ENCODE measurements around the gene POSTN.
A peak's percentile ranks its signal among the peaks of the same experiment; 100 is the strongest.

POSTN gene, protein sequence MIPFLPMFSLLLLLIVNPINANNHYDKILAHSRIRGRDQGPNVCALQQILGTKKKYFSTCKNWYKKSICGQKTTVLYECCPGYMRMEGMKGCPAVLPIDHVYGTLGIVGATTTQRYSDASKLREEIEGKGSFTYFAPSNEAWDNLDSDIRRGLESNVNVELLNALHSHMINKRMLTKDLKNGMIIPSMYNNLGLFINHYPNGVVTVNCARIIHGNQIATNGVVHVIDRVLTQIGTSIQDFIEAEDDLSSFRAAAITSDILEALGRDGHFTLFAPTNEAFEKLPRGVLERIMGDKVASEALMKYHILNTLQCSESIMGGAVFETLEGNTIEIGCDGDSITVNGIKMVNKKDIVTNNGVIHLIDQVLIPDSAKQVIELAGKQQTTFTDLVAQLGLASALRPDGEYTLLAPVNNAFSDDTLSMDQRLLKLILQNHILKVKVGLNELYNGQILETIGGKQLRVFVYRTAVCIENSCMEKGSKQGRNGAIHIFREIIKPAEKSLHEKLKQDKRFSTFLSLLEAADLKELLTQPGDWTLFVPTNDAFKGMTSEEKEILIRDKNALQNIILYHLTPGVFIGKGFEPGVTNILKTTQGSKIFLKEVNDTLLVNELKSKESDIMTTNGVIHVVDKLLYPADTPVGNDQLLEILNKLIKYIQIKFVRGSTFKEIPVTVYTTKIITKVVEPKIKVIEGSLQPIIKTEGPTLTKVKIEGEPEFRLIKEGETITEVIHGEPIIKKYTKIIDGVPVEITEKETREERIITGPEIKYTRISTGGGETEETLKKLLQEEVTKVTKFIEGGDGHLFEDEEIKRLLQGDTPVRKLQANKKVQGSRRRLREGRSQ

DNA sequence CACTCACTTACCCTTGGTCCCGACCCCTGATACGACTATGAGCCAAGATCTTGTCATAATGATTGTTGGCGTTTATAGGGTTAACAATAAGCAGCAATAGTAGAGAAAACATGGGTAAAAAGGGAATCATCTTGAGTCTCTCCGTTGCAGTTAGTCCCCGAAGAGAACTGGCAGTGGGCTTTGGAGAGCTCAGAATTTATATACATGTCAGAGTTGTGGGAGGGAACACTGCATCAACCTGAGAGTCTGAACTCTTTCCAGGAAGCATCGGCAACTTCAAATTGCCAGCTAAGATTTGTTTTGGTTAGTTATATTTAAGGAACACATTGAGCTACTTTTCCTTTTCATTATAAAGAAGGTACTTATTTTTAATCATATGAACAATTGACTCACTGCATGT is at the start of gene POSTN:
Gene POSTN, minus strand, starts transcription at position 172 of the 400 bp plus-strand sequence. Its CDS starts 42 bp downstream, at position 130.
- DNase-seq (ENCODE audit: low read depth) = peak; percentile 23

DNA sequence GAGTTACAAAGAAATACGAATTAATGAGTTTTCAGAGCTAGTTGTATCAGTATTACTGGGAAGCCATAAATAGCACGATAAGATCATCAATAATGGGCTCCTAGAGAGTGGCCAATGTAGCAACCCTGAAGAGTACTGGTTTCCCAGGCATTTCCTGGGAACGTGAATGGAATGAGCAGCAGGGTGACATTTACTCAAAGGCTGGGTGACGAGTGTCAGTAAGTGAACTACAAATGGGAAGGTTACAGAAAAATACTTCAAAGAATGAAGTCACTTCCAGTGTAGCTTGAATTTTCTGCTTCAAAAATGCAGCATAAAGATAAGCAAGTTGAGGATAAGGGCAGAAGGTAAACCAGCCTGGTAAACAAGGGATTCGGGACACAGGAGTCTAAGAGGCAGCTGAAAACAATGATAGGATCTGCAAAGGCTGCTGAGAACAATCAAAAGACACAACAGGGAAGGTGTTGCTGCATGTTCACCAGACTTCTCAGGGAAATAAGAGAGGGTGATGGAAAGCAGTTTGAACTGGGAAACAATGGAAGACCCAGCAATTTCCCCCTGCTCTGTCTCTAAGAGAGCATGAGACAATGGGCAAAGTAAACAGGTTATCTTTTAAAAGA is 48.6 kb upstream of the POSTN start:
- DNase-seq (ENCODE audit: low read depth) = peak; percentile 32

DNA sequence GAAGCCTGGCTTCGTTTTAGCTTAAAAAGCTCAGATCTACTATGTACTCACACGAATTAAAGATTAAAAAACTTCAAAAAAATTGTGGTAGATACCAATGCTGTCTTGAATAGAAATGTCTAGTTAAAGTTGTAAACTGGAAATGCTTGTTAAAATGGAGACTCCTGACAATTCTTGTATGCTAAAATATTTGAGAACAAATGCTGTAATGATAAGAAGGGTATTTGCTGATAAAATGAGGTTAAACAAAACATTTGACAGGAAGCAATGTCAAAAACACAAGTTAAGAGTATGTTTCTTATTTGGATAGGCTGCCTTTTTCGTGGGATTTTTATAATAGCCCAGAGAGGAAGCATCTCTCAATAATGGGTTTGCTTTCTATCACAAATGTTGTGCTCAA is 48.0 kb upstream of the POSTN start:
- no peak for DNase-seq (ENCODE audit: low read depth)

DNA sequence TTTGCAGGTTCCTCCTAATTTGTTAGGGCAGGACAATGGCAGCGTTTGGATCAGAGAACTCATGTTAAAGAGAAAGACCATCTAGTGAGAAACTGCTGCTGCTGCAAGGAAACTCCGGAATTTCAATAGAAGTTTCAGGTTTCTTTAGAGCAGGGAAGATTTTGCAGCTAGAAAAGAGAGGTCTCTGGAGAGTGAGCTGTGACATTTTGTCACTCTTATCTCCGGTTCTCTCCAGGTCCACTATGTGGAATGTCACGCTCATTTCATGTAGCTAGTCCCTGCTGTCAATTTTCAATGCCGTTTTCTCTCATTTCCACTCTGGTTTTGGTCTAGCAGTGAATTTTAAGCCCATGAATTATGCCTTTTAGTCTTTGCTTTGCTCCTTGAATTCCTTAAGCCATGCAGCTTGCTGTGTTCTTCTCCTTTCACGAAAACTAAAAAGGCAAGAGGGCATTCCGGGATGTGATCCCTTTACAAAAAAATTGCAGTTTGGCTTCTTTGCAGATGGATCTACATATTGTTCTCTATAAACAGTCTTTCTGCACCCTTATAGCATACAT is 46.7 kb upstream of the POSTN start:
- DNase-seq (ENCODE audit: low read depth) = no peak

DNA sequence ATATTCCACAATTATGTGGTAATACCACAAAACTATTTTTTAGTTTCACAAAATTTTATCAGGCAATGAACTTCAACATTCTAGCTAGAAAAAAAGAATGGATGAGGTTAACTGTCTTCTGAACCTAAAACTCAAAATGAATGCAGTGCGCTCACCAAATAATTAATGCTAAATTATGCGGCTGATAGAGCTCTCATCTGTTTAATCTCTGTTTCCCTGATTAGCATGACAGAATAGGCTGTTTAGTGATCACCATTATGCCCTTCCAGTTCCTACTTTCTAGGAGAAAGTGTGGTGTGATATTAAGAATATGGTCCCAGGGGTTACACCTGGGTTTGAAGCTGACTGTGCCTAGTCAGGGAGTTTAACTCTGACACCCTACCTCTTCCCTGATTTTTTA is 42.8 kb upstream of the POSTN start:
- DNase-seq (ENCODE audit: low read depth) = no peak

DNA sequence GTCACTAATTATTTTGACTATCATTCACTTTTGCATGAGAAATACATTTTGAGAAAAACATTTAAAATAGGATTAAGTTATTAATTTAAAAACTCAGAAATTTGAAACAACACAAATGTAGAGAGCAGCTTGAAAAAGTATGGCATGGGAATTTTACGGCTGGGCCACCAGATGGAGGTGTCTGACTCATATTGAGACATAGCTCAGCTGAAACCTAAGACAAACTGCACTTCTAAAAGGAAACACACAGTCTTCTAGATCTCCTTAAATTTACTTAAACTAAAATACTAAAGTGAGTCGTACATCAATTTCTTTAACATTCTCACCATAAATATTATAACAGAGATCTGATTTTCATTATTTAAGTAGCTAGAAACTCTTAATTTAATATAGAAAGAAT is 41.9 kb upstream of the POSTN start:
- peak; percentile 82 for DNase-seq (ENCODE audit: low read depth)

DNA sequence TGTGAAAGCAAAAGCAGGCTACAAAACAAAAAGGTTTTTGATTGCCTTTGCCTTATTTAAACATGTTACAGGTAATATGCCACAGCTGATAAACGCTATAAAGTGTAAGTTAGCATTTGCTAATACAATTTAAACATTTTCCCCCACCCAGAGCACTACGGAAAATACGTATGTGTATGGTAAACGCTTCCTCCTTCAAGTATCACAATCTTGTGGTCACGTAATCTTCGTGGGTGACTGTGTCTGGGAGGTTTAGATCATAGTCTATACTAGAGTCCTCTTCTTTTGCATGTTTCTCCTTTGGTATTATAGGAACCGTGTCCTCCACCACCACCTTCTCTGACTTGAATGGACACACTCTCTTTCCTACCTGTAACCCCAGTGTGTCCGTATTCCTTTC is 38.1 kb upstream of the POSTN start:
- no peak for DNase-seq (ENCODE audit: low read depth)

DNA sequence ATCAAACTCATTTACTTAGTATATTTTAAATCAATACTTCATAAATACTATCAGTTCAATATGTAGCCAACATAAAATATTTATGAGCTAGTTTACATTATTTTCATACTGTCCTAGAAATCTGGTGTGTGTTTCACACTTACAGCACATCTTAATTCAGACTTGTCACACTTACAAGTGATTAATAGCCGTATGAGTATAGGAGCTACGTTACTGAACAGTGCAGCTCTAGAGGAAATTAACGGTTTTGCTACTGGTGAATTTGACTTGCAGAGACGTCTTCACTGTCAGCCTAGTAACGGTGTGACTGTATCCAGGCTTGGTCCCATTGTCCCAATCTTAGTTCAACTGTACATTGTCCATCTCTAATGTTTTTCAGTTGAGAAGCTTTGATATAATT is 33.7 kb upstream of the POSTN start:
- DNase-seq (ENCODE audit: low read depth) = no peak

DNA sequence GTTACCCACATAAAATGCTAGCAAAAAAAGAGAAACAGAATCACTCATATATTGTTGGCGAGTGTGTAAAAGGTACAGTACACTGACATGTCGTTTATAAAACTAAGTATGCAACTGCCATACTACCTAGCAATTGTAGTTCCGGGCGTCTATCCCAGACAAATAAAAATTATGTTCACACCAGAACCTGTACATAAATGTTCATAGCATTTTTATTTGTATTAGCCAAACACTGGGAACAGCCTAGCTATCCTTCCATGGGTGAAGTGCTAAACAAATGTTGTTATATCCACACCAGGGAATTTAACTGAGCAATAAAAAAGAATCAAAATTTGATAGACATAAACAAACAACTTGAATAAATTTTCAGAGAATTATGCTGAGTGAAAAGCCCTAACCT is 28.9 kb upstream of the POSTN start:
- no peak for DNase-seq (ENCODE audit: low read depth)

DNA sequence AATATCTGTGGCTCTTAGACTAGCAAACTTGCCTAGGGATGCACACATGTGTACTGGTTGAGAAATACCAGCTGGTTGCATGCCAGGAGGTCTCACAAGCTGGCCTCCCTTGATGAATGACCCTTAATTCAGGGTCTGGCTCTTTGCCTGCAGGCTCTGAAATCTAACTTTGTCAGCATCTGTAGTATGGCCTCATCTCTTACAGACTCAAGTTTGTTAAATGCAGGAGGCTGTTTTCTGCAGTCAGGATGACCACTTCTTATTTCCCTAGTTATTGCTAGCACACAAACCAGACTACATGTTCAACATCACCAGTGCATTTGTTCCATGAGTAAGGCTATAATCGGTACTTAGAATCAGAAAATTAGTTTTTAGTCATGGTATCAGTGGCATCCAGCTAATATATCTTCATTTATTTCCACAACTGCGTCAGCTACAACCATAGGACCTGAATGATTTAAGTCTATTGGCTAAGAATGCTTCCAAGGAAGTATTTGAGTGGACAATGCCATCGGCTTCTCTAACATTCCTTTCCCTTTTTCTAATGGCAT is 23.3 kb upstream of the POSTN start:
- DNase-seq (ENCODE audit: low read depth) = peak; percentile 67

DNA sequence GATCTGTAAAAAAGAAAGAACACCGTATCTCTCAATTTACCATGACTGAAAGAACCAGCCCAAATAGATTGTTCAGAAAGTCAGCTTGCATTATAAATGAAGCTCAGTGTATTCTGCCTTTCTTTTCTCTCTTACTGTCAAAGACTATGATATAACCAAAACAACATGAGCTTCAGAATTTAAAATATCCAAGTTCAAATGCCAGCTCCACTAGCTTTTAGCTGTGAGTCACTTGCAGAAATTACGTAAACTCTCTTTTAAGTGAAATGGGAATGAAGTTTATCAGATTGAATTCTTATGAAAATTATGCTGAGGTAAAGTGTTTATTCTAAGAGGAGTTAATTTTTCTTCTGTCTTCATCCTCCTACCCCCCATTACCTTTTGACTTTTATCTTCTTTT is 20.0 kb upstream of the POSTN start:
- DNase-seq (ENCODE audit: low read depth) = peak; percentile 89

DNA sequence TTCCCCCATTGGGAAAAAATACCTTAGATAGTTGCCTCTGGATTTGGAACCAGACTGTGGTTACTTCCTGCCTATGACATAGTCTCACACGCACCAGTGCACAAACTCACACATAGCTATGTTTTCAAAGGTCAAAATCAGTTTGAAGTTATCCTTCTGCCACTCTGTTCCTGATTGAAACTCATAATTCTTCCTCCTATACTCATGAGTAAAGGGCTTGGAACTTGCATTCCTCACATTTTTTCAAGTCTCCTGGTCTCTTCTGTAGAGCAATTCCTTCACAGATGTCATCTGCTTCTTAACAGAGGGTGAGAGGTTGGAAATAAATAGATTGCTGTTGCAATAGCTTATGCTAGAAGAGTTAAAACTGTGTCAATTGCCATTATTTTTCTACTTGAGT is 18.6 kb upstream of the POSTN start:
- DNase-seq (ENCODE audit: low read depth) = peak; percentile 97

DNA sequence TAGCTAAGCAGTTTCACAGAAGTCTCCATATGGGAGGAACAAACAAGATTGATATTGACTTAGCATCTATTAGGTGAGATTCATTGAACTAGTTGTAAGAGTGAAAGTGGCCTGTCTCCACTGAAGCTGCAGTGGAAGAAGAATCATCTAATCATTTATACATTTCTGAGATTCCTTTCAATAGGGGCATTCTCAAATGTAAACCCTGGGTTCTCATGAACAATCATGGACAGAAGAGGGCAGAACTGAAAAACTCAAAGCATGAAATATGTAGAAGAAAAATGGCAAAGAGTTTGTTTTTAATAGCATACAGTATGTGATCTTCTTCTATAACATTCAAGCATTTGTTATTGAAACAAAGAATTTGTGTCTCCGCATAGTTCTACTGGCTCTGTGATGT is 17.6 kb upstream of the POSTN start:
- DNase-seq (ENCODE audit: low read depth) = peak; percentile 58

DNA sequence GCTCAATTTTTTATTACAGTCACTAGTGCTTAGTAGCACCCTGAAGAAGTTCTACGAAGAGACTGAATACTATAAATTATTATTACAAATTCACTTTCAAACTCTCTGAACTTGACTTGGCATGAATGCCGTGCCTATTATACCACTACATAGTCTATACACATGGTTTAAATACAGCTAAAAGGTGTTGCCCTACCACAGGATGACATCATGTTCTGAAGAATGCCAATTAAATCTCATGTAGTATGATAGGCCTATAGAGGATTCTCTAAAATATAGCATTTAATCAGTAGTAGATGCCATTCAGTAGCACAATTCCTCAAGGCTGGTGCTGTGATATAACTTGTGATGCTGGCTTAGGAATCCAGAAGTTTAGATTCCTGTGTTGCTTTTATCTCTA is 16.7 kb upstream of the POSTN start:
- DNase-seq (ENCODE audit: low read depth) = peak; percentile 57

DNA sequence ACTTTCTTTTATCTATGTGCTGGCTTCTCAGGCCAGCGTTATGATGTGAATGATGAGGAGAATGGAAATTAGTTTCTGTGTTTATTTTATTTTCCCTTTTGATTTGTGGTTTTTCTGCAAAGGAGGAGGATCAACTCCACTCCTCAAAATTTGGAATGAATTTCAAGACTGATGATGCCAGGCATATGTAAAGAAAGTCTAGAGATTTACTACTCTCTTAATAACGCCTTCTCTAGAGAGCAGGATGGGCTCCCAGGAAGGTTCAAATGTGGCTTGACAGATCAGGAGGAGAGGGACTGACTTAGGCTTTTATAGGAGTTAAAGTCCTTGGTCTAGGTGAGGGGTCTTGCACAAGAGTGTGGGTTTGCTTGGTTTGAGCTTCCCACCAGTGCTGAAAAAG is 15.1 kb upstream of the POSTN start:
- no peak for DNase-seq (ENCODE audit: low read depth)

DNA sequence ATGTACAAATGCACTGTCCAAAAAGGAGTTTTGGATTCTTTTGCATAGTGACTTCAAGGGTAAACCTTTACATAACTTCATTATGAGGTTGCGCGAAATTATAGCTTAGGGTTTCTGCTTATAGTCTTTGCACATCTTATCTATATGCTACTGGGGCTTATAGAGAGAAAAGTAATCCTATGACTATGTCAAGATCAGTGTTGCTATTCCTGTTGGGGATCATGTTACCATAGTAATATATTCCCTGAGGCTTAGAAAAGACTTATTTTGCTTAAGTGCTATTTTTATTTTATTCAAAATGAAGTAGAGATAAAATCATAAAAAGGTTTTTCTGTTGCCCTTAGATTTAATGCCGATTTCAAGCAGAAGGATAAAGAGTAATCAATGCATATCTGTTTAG is 14.7 kb upstream of the POSTN start:
- peak; percentile 28 for DNase-seq (ENCODE audit: low read depth)

DNA sequence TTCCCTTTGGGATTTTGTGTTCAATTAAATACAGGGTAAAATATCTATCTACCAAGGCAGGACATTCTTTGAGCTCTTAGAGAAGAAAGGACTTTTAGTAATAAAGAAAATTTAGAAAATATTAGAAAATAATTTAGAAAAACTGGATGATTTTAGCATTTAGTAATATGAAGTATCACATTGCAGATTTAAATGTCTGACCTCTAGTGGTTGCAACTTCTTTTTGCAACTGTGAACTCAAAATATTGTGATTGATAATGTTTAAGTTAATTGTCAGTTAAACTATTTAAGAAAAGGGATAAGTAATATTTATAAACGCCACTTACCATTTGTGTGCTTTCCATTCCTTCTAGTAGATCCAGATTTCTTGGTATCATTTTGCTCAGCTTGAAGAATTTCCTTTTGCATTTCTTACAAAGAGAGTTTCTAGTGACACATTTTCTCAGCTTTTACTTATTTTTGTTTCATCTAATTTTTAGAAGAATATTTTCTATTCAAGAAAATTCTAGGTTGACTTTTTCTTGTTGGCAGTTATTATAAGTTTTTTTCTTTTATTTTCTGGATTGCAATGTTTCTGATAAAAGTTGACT is 10.3 kb upstream of the POSTN start:
- DNase-seq (ENCODE audit: low read depth) = peak; percentile 11

DNA sequence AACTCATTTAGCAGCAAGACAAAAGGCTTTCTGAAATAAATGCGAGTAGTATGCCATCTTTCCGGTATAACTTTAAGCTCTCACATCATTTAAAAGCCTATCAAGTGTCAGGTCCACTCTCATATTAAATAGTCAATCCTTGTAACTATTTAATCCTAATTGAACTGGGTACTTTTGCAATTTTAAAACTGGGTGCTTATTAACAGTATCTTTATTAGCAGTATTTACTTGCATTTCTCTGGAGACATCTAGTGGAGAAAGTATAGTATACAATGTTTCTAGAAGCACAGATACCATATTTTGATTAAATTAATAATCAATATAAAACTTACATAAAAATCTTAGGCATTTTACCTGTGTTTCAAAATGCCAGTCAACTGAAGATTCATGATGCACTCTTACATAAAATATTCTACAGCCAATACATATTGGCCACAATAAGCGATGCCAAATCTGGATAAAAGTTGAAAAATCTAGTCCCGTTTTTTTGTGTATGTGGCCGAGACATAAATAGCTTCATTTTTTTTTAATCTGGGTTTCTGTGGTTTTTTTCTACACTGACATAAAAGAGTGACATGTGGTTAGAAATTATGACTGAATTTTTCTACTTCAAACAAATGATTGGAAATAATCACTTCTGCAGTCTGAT is 4.3 kb upstream of the POSTN start:
- DNase-seq (ENCODE audit: low read depth) = peak; percentile 56

DNA sequence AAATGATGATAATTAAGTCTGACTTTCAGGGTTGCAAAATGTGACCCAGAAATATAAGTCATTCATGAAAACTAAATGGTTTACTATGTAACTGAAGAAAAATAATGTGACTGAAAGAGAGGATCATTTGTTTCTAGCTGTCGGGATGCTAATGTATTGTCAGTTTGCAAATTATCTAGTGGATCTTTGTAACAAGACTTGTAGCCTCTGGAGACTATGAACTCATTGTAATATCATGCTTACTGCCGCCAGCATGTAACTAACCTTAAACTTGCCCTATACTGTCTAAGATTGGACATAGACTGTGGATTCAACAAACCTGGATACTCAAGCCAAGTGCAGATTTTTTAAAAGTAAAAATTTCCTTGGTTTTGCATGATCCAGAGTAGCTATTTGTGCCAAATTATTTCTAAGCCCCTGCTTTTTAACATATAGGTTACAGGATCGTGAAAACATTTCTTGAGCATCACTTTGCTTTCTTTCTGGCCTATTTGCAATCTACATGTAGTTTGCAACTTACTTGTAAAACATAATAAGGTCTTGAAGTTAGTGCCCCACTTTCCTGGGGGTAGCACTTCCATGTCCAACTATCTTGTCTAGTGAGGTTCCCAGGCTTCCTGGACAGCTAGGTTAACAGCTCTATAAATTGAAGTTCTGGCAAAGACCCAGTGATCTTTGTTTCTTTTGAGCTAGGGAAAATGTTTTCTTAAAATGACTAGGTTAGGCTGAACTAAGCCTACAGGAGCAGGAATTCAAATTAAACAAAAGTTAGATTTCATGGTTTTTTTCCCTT is 3.3 kb upstream of the POSTN start:
- DNase-seq (ENCODE audit: low read depth) = peak; percentile 57

DNA sequence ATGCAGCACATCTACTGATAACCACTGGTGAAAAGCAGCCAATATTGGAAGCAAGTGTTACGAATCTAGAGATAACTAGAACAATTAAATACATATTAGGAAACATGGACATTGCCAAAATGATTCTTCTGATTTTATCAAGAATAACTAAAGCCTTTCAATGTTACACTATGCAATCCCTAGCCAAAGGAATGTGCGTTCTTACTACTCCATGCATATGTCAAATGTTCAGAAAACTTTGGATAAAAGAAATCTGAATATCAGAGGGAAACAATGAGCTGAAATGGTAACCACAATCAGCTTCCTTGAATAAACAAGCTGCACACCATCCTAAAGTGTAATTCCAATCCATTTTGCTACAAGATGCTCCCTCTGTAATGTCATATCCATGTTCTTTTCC is 951 bp upstream of the POSTN start:
- peak; percentile 9 for DNase-seq (ENCODE audit: low read depth)
